ENCODE results near the gene C6orf89. TPM values are rescaled to one million over a fixed set of nuclear protein-coding genes. Genes with fewer than 3 reads are reported as not detected.

Gene C6orf89
- total RNA-seq, 1 donor: 25.8 TPM

- no peak overlapping the region for H3K4me3 ChIP-seq (ENCODE audit: low read length)
- peaks cover 4% of the 10 kb centered on the region for H3K27me3 ChIP-seq (ENCODE audit: insufficient read depth, low read length)
- H3K4me1 ChIP-seq (ENCODE audit: insufficient read depth, low read length): peaks cover 25% of the 10 kb centered on the region
- no peaks in the 10 kb centered on the region for H3K9me3 ChIP-seq (ENCODE audit: low read depth, low read length)
Observed at GRCh38 chr6:36955671-36956445, 70.1 kb downstream of the C6orf89 start.

DNA sequence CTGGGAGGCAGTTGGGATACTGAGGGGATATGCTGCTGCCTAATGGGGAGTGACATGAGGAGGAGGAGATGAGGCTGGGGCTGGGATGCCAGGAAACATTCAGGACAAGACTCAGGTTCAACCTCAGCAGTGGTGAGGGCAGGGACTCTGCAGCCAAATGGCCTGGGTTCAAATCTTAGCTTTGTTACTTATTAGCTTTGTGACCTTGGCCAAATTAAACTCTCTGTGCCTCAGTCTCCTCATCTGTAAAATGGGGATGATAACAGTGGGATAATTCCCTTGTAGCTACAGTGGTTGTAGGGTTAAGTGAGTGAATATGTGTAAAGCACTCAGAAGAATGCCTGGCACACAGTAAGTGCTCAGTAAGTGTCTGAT, 70.7 kb downstream of the C6orf89 start:
- Histone ChIP-seq H3K4me3 (ENCODE audit: low read length) (no peak overlapping the region), H3K4me1 (ENCODE audit: insufficient read depth, low read length) (peaks cover 25% of the 10 kb centered on the region), H3K9me3 (ENCODE audit: low read depth, low read length) (no peaks in the 10 kb centered on the region), H3K27me3 (ENCODE audit: insufficient read depth, low read length) (peaks cover 4% of the 10 kb centered on the region)

DNA sequence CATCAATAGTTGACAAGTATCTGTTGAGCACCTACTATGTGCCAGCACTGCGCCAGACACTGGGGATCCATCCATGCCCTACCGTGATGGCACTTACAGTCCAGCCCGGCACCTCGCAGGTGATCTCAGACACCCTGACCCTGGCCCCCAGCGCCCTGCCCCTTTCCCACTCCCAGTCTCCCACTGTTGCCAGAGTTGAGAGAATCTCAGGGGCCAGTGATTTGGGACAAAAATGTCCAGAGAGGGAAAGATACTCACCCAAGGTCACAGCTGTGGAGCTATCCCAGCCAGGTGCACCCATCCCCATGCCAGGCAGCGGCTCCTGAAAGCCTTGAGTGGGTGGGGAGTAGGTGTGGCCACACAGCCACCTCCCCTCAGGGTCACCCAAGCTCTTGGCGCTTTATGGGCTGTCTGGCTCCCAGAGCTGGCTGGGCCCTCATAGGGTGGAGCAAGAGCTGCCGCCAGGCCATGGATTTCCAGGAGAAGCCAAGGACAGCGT, 72.1 kb downstream of the C6orf89 start:
- peaks cover 29% of the 10 kb centered on the region for H3K4me1 ChIP-seq (ENCODE audit: insufficient read depth, low read length)
- no peak overlapping the region for H3K4me3 ChIP-seq (ENCODE audit: low read length)
- H3K9me3 ChIP-seq (ENCODE audit: low read depth, low read length): no peaks in the 10 kb centered on the region
- peaks cover 4% of the 10 kb centered on the region for H3K27me3 ChIP-seq (ENCODE audit: insufficient read depth, low read length)

DNA sequence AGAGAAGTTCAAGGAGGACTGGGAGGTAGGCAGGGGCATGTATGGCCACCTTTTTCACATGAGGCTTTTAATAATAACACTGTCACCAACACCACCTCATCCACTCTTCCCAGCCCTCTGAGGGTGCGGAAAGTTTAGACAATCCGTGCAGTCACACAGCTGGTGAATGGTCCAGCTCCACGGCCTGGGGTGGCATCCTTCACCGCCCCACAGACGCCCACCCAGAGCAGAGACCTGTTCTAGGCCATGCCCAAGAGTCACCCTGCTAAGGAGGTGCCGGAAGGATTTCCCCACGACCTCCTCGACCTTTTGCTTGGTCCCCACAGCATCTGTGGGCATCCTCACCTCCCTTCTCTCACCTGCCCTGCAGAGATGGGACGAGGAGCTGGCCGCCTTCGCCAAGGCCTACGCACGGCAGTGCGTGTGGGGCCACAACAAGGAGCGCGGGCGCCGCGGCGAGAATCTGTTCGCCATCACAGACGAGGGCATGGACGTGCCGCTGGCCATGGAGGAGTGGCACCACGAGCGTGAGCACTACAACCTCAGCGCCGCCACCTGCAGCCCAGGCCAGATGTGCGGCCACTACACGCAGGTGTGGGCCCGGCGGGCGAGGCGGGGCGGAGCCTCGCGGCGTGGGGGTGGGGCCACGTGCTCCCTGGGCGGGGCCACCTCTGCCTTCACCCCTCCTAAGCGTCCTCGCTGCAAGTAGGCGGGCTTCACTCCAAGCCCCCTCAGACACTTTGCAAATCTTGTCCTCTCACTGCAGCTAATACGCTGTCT, 73.2 kb downstream of the C6orf89 start:
- H3K9me3 ChIP-seq (ENCODE audit: low read depth, low read length): no peaks in the 10 kb centered on the region
- H3K4me3 ChIP-seq (ENCODE audit: low read length): no peak overlapping the region
- H3K4me1 ChIP-seq (ENCODE audit: insufficient read depth, low read length): peaks cover 34% of the 10 kb centered on the region
- H3K27me3 ChIP-seq (ENCODE audit: insufficient read depth, low read length): peaks cover 4% of the 10 kb centered on the region

- Histone ChIP-seq H3K4me3 (ENCODE audit: low read length) (no peak overlapping the region), H3K4me1 (ENCODE audit: insufficient read depth, low read length) (peaks cover 33% of the 10 kb centered on the region), H3K27me3 (ENCODE audit: insufficient read depth, low read length) (peaks cover 2% of the 10 kb centered on the region)
Observed at GRCh38 chr6:36959555-36960250, 74.0 kb downstream of the C6orf89 start.

DNA sequence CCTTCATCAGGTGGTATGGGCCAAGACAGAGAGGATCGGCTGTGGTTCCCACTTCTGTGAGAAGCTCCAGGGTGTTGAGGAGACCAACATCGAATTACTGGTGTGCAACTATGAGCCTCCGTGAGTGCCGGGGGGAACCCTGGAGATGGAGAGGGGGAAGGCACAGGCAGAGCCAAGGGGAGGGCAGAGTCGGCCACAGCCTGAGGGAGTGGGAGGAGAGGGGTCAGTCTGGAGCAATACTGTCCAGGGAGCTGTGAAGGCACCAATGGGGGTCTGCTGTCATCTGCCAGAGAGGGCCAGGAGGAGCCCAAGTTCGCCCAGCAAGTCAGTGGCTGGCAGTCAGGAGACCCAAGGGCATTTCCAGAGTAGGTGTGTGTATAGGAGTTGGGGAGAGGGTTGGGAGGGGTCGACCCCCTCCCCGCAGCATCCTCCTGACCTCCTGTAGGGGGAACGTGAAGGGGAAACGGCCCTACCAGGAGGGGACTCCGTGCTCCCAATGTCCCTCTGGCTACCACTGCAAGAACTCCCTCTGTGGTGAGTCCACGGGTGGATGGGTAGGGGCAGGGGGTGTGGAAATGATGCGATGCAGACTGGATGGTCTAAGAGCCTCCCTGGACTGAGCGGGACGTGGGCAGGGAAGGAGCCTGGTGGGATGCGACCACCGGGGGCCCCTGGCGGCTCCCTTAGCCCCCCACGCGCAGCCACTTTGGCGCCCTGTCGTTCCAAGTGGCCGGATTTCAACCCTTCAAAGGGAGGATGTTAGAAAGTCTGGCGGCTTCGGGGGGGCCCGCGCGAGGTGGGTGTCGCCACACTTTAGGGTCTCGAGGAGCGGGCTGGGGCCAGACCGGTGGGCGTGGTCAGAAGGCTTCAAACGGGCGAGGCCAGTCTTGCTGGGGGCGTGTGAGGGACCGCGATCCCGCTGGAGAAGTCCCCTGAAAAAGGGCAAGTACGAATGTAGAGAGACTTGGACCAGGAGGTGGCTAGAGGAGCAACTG, 76.0 kb downstream of the C6orf89 start:
- peaks cover 26% of the 10 kb centered on the region for H3K4me1 ChIP-seq (ENCODE audit: insufficient read depth, low read length)
- H3K27me3 ChIP-seq (ENCODE audit: insufficient read depth, low read length): no peaks in the 10 kb centered on the region

More at GRCh38 chr6:36959555-36960250, 74.0 kb downstream of the C6orf89 start:
- H3K9me3 ChIP-seq (ENCODE audit: low read depth, low read length): no peaks in the 10 kb centered on the region

DNA sequence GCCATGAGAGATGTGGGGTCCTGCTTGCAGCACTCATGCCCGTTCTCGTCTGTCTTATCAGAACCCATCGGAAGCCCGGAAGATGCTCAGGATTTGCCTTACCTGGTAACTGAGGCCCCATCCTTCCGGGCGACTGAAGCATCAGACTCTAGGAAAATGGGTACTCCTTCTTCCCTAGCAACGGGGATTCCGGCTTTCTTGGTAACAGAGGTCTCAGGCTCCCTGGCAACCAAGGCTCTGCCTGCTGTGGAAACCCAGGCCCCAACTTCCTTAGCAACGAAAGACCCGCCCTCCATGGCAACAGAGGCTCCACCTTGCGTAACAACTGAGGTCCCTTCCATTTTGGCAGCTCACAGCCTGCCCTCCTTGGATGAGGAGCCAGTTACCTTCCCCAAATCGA, 77.1 kb downstream of the C6orf89 start:
- no peak overlapping the region for H3K4me3 ChIP-seq (ENCODE audit: low read length)
- H3K27me3 ChIP-seq (ENCODE audit: insufficient read depth, low read length): no peaks in the 10 kb centered on the region
- no peaks in the 10 kb centered on the region for H3K9me3 ChIP-seq (ENCODE audit: low read depth, low read length)
- peaks cover 26% of the 10 kb centered on the region for H3K4me1 ChIP-seq (ENCODE audit: insufficient read depth, low read length)

More for the DNA sequence above, 76.0 kb downstream of the C6orf89 start:
- H3K4me3 ChIP-seq (ENCODE audit: low read length): no peak overlapping the region
- no peaks in the 10 kb centered on the region for H3K9me3 ChIP-seq (ENCODE audit: low read depth, low read length)

- Histone ChIP-seq H3K4me1 (ENCODE audit: insufficient read depth, low read length) (peaks cover 26% of the 10 kb centered on the region), H3K4me3 (ENCODE audit: low read length) (no peak overlapping the region), H3K9me3 (ENCODE audit: low read depth, low read length) (no peaks in the 10 kb centered on the region), H3K27me3 (ENCODE audit: insufficient read depth, low read length) (no peaks in the 10 kb centered on the region)
Observed at GRCh38 chr6:36963451-36964290, 77.9 kb downstream of the C6orf89 start.

- peaks cover 26% of the 10 kb centered on the region for H3K4me1 ChIP-seq (ENCODE audit: insufficient read depth, low read length)
- no peaks in the 10 kb centered on the region for H3K27me3 ChIP-seq (ENCODE audit: insufficient read depth, low read length)
- H3K4me3 ChIP-seq (ENCODE audit: low read length): no peak overlapping the region
- no peaks in the 10 kb centered on the region for H3K9me3 ChIP-seq (ENCODE audit: low read depth, low read length)
Observed at GRCh38 chr6:36964349-36964748, 78.6 kb downstream of the C6orf89 start.

- H3K27me3 ChIP-seq (ENCODE audit: insufficient read depth, low read length): no peaks in the 10 kb centered on the region
- H3K9me3 ChIP-seq (ENCODE audit: low read depth, low read length): no peaks in the 10 kb centered on the region
- H3K4me1 ChIP-seq (ENCODE audit: insufficient read depth, low read length): peaks cover 26% of the 10 kb centered on the region
- H3K4me3 ChIP-seq (ENCODE audit: low read length): no peak overlapping the region
Observed at GRCh38 chr6:36964908-36965307, 79.2 kb downstream of the C6orf89 start.

DNA sequence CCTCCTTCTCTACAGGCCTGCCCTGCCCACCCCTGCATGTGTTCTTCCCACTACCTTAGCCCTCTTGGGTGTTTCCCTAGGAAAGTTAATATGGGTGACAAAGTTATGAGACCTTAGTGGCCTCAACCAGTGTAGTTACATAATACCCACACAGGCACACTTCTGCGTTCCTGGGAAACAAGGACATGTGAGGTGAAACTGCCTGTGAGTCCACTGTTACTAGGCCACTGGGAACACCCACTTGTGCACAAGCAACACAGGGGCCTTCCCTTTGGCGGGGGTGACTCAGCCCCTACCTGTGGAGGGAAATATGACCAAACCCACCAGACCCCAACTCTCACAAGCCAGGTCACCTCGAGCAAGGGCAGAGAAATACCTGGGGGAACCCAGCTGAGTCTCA, 81.5 kb downstream of the C6orf89 start:
- Histone ChIP-seq H3K9me3 (ENCODE audit: low read depth, low read length) (no peaks in the 10 kb centered on the region), H3K4me3 (ENCODE audit: low read length) (no peak overlapping the region), H3K4me1 (ENCODE audit: insufficient read depth, low read length) (peaks cover 26% of the 10 kb centered on the region), H3K27me3 (ENCODE audit: insufficient read depth, low read length) (no peaks in the 10 kb centered on the region)

DNA sequence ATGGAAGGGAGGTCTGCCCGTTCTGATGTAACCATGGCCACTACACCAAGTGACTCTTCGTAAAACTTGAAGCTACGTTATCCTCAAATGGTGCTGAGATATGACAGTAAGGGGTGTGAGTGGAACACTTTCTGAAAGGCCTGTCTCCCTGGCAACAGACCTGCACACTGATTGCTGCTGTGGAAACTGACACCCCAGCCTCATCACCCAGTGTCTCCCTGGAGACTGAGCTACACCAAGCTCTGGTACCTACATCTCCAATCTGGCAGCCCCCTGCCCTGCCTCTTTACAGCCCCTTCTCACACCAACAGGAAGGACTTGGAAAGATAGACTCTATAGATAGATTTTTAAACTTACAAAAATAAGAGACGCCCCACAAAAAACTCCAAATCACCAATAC, 82.0 kb downstream of the C6orf89 start:
- Histone ChIP-seq H3K4me1 (ENCODE audit: insufficient read depth, low read length) (peaks cover 23% of the 10 kb centered on the region), H3K9me3 (ENCODE audit: low read depth, low read length) (no peaks in the 10 kb centered on the region), H3K4me3 (ENCODE audit: low read length) (no peak overlapping the region), H3K27me3 (ENCODE audit: insufficient read depth, low read length) (no peaks in the 10 kb centered on the region)

- Histone ChIP-seq H3K9me3 (ENCODE audit: low read depth, low read length) (no peaks in the 10 kb centered on the region), H3K4me1 (ENCODE audit: insufficient read depth, low read length) (peaks cover 16% of the 10 kb centered on the region), H3K27me3 (ENCODE audit: insufficient read depth, low read length) (no peaks in the 10 kb centered on the region), H3K4me3 (ENCODE audit: low read length) (no peak overlapping the region)
Observed at GRCh38 chr6:36968266-36968977, 82.7 kb downstream of the C6orf89 start.

Measured in mononuclear cell (primary cell).